Activated CD8-positive, alpha-beta memory T cell treated with anti-CD3 and anti-CD28 coated beads for 48 hours (primary cell): Measurements from ENCODE around the gene TMEM116.
"Not testable (repeated sequence)": the region's sequence is repeated elsewhere in the genome, so short reads cannot be mapped to it uniquely, and the experiment has no call there.

Experiments
- DNase-seq, 3 experiments: peaks; one replicate each; pipeline ENCODE4 v3.0.0-alpha.2; 2020; ENCODE audit warnings: low read depth in 2 of 3, low spot score in 2 of 3

Gene TMEM116

DNA sequence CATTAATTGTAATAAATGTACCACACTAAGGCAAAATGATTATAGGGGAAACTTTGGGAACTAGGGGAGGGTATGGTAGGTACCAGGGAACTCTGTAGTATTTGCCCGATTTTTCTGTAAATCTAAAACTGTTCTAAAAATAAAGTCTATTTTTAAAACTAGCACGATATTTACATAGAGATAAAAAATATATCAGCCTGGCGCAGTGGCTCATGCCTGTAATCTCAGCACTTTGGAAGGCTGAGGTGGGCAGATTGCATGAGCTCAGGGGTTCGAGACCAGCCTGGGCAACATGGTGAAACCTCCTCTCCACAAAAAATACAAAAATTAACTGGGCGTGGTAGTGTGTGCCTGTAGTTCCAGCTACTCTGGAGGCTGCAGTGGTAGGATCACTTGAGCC, 32.4 kb downstream of the TMEM116 start:
- DNase-seq = no peak

DNA sequence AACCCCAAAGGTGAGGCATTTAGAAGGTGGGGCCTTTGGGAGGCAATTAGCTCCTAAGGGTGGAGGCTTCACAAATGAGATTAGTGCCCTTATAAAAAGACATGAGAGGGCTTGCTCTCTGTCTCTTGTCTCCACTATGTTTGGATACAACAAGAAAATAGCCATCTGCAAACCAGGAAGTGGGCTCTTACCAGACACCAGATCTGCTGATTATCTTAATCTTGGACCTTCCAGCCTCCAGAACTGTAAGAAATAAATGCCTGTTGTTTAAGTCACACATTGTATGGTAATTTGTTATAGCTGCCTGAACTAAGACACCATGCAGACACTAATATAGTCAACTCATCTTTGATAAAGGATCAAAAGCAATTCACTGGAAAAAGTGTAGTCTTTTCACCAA, 34.4 kb downstream of the TMEM116 start:
- no peak for DNase-seq

DNA sequence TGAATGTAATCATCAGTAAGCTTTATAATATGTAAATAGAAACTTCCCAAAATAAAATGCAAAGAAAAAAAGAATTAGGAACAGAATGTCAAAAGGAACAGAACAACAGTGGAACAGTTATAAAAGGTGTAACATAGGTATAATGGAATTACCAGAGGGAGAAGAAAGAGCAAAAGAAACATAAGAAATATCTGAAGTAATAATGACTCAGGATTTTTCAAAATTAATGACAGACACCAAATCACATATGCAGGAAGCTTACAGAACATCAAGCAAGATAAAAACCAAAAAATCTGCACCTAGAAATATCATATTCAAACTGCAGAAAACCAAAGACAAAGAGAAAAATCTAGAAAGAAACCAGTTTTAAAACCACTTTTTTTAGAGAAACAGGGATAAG, 36.1 kb downstream of the TMEM116 start:
- DNase-seq = no peak

DNA sequence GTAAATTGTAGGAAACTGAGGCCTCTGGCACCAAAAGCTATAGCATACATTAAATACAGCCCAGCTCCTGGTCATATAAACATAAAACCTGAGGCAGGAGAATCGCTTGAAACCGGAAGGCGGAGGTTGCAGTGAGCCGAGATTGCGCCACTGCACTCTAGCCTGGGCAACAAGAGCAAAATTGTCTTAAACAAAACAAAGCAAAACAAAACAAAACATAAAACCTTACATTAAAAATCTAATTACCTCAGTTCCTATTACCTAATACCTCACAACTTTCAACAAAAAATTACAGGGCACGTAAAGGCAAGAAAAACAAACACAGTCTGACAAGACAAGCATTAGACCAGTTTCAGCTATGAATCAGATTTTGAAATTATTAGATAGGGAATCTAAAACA, 36.7 kb downstream of the TMEM116 start:
- no peak for DNase-seq

DNA sequence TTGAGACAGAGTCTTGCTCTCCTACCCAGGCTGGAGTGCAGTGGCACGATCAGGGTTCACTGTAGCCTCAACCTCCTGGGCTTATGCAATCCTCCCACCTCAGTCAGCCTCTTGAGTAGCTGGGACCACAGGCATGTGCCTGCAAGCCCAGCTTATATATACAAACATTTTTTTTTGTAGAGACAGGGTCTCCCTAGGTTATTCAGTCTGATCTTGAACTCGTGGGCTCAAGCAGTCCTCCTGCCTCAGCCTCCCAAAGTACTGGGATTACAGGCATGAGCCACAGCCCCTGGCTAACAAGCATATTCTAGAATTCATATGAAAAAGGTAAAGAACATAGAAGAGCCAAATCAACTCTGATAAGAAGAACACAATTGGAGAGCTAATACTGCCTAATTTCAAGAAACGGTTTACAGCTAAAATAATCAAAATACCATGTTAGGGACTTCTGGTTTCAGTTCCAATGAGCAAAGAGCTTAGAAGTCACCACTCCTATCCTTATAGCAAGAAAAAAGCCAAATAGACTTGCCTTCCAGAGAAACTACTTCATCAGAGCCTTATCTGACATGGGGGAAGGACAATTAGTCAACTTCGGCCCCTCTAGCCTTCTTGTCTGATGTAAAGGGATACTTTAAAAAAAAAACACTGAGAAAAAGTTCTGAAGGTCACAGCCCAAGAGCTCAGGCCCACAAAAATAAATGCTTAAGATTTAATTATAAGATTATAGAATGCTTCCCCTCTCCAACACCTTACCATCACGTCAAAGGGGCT, 37.6 kb downstream of the TMEM116 start:
- DNase-seq = no peak

DNA sequence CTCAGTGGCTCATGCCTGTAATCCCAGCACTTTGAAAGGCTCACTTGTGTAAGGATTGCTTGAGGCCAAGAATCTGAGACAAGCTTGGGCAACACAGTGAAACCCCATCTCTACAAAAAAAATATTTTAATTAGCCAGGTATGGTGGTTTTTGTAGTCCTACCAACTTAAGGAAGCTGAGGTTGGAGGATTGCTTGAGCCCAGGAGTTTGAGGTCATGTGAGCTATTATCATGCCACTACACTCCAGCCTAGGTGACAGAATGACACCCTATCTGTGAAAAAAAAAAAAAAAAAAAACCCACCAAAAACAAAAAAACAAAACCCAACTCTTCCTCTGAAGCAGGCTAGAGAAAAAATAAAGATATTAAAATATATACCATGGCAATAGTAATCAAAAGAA, 41.2 kb downstream of the TMEM116 start:
- no peak for DNase-seq

DNA sequence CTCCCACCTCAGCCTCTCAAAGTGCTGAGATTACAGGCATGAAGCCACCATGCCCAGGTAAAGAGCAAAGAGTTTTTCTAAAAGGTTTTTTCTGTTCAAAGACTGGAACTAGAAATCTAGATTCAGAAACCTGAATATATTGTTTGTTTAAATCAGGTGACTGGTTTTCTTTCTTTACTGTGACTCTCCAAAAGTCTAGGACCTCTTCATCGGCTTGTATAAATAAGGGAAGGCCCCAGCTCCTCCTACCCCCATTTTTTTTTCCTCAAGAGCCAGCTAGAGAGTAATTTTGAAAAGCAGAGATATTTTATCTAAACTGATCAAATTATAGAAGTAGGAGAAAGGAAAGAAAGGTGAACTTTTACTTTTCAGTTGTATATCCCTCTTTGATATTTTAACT, 48.0 kb downstream of the TMEM116 start:
- no peak for DNase-seq

DNA sequence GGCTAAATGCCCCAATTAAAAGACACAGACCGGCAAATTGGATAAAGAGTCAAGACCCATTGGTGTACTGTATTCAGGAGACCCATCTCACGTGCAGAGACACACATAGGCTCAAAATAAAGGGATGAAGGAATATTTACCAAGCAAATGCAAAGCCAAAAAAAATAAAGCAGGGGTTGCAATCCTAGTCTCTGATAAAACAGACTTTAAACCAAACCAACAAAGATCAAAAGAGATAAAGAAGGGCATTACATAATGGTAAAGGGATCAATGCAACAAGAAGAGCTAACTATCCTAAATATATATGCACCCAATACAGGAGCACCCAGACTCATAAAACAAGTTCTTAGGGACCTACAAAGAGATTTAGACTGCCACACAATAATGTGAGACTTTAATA, 53.4 kb downstream of the TMEM116 start:
- not testable (repeated sequence) for DNase-seq

DNA sequence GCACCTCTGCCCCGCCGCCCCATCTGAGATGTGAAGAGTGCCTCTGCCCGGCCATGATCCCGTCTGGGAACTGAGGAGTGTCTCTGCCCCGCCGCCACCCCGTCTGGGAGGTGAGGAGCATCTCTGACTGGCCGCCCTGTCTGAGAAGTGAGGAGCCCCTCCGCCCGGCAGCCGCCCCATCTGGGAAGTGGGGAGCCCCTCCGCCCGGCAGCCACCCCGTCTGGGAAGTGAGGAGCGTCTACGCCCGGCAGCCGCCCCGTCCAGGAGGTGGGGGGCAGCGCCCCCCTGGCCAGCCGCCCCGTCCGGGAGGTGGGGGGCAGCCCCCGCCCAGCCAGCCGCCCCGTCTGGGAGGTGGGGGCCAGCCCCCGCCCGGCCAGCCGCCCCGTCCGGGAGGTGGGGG, 55.7 kb downstream of the TMEM116 start:
- DNase-seq = not testable (repeated sequence)

DNA sequence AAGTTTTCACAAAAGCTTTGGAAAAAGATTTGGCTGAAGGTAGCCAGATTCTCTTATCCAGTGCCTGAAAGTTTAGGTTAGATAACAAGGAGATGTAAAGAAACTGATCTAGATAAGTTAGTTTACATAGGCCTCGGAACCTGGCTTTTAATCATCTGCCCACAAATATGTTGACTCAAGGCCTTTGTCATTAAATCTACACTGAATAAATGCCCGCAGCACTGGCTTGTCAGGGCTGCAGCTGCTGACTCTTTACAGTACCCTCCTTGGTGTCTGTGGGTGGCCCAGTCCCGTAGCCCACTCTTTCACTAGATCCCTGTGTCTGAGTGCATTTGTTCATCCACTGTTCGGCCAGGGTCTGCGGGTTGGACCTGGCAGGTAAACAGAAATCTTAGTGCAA, 58.0 kb downstream of the TMEM116 start:
- no peak for DNase-seq

DNA sequence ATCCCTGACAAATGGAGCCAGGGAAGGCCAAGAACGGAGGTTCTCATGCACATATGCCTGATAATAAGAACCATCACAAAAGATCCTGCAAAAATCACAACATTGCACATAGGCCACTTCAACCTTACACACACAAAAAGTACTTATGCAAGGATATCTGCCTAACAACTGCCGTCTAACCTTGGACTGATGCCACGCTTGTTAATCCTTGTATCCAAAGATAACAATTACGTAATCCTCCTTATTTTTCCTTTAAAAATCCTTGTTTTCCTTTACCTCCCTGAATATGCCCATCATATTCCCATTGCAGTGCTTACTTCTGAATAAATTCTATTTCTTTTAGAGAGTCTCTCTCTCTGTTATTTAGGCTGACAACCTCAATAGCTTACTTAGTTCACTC, 59.5 kb downstream of the TMEM116 start:
- DNase-seq = no peak

DNA sequence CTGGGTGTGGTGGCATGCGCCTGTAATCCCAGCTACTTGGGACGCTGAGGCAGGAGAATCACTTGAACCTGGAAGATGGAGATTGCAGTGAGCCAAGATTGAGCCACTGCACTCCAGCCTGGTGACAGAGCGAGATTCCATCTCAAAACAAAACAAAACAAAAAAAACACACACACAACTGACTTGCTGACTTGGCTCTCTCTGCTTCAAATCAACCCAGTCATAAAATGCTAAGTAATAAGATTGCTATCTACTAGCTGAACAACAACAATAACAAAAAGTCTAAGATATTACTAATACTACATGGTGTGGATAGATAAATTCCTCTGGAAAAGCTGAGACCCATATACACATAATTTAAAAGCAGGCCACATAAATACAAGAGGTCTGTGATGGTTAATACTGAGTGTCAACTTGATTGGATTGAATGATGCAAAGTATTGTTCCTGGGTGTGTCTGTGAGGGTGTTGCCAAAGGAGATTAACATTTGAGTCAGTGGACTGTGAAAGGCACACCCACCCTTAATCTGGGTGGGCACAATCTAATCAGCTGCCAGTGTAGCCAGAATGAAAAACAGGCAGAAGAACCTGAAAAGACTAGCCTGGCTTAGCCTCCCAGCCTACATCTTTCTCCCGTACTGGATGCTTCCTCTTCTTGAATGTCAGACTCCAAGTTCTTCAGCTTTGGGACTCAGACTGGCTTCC, 60.7 kb downstream of the TMEM116 start:
- not testable (repeated sequence) for DNase-seq

DNA sequence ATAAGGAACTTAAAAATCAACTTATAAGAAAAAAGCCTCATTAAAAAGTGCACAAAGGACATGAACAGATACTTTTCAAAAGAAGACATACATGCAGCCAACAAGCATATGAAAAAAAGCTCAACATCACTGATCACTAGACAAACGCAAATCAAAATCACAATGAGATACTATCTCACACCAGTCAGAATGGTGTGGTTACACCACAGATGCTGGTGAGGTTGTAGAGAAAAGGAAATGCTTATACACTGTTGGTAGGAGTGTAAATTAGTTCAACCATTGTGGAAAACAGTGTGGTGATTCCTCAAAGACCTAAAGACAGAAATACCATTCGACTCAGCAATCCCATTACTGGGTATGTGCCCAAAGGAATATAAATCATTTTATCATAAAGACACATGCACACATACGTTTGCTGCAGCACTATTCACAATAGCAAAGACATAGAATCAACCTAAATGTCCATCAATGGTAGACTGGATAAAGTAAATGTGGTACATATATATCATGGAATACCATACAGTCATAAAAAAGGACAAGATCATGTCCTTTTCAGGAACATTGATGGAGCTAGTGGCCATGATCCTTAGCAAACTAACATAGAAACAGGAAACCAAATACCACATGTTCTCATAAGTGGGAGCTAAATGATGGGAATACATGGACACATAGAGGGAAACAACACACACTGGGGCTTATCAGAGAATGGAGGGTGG, 61.8 kb downstream of the TMEM116 start:
- DNase-seq = not testable (repeated sequence)

DNA sequence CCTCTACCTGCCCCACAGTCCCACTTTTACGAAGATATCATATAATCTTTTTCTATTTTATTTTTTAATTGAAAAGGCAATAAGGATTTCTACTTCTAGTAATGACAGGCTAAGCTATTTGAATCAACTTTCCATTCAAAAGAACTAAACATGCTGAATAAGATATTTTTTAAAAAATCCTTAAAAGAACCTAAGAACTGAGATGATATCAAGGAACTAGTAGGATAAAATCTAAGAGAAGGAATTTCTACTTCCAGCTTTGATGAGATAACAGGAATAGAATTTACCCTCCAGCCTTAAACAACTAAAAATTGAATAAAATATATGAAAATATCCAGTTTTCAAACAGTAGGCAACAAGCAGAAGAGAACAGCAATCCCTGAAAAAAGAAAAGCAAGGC, 69.0 kb downstream of the TMEM116 start:
- DNase-seq = no peak

DNA sequence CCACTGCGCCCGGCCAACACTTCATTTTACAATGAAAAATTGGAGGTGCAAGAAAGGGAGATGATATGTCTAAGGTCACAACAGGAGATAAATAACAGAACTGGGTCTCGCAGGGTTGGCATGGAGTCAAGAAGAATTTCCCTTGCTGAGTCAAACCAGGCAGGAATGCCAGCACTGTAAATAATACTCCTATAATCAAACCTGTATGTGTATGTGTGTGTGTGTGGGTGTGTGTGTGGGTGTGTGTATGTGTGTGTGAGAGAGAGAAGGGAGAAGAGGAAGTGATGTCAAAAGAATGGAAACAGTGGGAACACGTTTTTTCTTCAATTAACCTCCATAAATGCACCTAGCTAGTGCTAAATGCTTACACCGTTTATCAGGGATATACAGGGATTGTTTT, 70.4 kb downstream of the TMEM116 start:
- no peak for DNase-seq

DNA sequence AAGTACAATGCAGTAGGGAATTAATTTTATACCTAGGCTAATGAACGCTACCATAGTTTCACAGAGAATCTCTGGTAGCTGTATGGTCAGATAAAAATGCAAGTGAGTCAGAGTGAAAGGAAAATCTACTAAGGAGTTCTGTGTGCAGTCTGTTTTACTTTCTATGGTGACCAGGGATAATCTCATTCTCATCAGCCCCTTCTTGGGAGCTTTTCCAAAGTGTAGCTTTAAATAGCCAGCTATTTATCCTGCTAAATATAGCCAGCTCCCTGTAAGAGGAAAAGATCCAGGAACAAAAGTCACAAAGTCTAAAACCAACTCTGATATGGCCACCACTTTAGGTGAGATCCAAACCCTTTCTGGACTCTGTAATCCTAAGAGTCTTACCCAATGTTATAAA, 75.5 kb downstream of the TMEM116 start:
- DNase-seq = no peak

DNA sequence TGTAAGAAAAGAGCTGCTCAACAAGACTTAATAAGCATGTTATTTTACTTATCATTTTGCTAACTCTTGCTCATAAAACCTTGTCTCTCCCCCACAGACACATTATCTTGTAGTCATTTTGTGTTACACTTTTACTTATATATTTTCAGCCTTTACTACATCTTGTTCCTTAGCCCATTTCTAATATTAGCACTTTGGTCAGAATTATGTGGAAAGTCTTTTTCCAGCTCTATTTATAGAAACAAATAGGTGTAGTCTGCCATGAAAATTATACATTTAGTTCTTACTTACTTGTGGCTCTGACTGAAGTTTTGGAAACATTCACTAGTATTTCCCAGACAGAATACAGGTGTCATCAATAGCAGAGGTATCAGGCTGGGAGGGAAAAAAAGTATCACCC, 76.1 kb downstream of the TMEM116 start:
- no peak for DNase-seq

DNA sequence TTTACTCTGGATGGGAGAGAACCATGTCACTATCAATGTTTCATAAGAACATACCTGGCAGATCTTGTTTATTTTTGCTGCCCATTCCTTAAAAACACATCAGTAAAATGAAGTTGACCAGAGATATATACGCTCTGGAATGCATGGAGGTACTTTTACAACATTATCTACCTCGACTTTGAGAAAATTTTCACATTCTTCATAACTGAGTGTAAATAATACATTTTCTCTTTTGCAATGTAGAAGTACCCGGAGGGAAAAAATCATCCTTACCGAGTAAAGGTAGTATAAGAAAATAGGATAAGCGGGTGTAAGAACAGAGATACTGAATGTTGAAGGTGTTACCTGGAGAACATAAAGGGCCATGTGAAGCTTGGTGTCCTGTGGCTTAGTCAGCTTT, 80.7 kb downstream of the TMEM116 start:
- no peak for DNase-seq

DNA sequence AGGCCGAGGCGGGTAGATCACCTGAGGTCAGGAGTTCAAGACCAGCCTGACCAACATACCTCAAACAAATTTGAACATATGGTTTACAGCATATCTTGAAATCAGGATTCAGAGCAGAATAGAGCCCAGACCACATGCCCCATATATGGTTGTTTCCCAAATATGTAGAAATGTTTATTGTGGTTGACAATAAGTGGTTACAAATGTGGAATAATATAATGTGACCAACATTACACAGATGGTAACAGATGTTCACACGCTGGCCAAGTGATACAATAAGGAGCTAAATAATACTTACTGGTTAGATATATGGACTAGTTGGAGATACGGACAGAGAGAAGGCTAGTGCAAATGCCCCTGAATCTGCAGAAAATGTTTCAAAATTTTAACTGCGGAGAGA, 85.6 kb downstream of the TMEM116 start:
- no peak for DNase-seq

DNA sequence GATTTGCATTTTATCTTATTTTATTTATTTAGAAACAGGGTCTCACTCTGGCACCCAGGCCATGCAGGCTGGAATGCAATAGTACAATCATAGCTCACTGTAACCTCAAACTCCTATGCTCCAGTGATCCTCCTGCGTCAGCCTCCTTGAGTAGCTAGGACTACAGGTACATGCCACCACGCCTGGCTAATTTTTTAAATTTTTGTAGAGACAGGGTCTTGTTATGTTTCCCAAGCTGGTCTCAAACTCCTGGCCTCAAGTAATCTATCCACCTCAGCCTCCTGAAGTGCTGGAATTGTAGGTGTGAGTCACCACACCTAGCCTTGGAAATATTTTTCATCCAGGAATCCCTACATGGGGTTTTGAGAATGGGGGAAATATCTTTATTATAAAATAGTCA, 86.3 kb downstream of the TMEM116 start:
- no peak for DNase-seq

DNA sequence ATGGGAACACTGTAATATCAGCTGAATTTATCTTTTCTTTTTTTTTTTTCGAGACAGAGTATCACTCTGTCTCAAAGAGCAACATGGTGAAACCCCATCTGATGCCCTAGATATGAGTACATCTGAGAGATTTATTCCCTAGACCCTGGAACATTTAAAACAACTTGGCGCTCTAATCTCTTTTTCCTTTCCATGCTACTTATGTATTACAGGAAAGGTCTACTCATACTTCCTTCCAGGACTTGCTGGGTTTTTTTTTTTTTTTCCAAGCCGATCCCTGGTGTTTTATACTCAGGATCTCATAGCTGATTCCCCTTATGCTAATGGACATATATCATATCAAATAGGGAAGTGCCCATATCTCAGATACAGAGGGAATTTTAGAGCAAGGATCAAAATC, 87.8 kb downstream of the TMEM116 start:
- DNase-seq = no peak

DNA sequence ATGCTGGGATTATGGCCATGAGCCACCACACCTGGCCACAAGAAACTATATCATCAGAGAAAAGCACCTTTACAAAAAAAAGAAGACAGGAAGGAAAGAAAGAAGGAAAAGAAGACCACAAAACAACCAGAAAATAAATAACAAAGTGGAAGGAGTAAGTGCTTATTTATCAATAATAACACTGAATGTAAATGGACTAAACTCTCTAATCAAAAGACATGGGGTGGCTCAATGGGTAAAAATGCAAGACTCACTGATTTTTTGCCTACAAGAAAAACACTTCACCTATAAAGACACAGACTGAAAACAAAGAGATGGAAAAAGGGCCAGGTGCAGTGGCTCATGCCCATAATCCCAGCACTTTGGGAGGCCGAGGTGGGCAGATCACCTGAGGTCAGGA, 105.2 kb downstream of the TMEM116 start:
- no peak for DNase-seq
